GM12892 (cell line): ENCODE data around the gene ADAMTS16.

Source experiments
- POLR2A ChIP-seq: IDR thresholded peaks from 2 replicates; pipeline ENCODE4 v1.6.1; 2011; ENCODE audit warnings: low read depth, low read length, control low read depth
- POLR2AphosphoS5 ChIP-seq: IDR thresholded peaks from 2 replicates; pipeline ENCODE4 v1.6.1; 2011; ENCODE audit warnings: low read depth, low read length, control low read depth

DNA sequence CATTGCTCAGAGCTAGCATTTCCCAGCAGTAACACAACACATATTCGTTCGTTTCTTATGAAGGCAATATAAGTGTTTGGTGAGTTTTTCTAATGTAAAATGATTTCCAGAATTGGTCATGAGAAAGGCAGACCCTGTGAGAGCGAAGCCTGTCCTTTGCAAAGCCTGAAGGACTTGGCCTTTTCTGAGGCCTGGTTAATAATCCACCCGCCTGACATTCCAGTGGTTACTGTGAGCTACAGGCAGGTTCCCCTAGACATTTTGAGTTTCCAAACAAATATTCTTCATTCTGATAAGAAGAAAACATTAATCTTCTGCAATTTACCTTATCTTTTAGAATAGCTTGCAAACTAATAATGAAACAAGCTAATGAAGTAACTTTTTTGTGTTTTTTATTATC is 38.0 kb downstream of the ADAMTS16 start:
- TF ChIP-seq POLR2A (no peak), POLR2AphosphoS5 (no peak)
